Neural cell (in vitro differentiated cells): ENCODE results near the gene PHYHD1. TPM values are rescaled to one million over a fixed set of nuclear protein-coding genes. Genes with fewer than 3 reads are reported as not detected.

Experiments
- H2AFZ ChIP-seq: fragments of 200-600, 300-800 bp; sonication (generic), shearing (Covaris generic); 2 replicates; pipeline ENCODE4 v1.6.0; 2014; ENCODE audit warnings: low read depth, mild to moderate bottlenecking, antibody characterized with exemption, low read length, moderate library complexity
- H3F3A ChIP-seq: fragments of 200-600 bp; shearing (Covaris generic); 2 replicates; pipeline ENCODE4 v1.6.1; 2016; ENCODE audit warnings: mild to moderate bottlenecking, moderate library complexity, mixed read lengths, antibody characterized with exemption, low read length; ENCODE audit not compliant: insufficient read depth, poor library complexity, severe bottlenecking
- H3K27ac ChIP-seq: fragments of 200-600, 300-800 bp; sonication (generic), shearing (Covaris generic); 2 replicates; pipeline ENCODE4 v1.5.1; 2014; ENCODE audit warnings: mild to moderate bottlenecking, low read length, moderate library complexity
- H3K27me3 ChIP-seq: fragments of 300-800, 200-600 bp; sonication (generic), shearing (Covaris generic); 2 replicates; pipeline ENCODE4 v1.6.0; 2014; ENCODE audit warnings: mild to moderate bottlenecking, low read depth, low read length, moderate library complexity; ENCODE audit not compliant: insufficient read depth
- H3K36me3 ChIP-seq: fragments of 300-800, 200-600 bp; sonication (generic), shearing (Covaris generic); 2 replicates; pipeline ENCODE4 v1.5.1; 2014; ENCODE audit warnings: mild to moderate bottlenecking, antibody characterized with exemption, low read length, moderate library complexity; ENCODE audit not compliant: insufficient read depth
- H3K4me2 ChIP-seq: fragments of 300-800, 200-600 bp; sonication (generic), shearing (Covaris generic); 2 replicates; pipeline ENCODE4 v1.6.0; 2014; ENCODE audit warnings: mild to moderate bottlenecking, low read length
- H3K4me3 ChIP-seq: fragments of 300-800, 200-600 bp; sonication (generic), shearing (Covaris generic); 2 replicates; pipeline ENCODE4 v1.5.1; 2014; ENCODE audit warnings: mild to moderate bottlenecking, low read length, moderate library complexity
- H3K79me2 ChIP-seq: fragments of 200-600 bp; shearing (Covaris generic); replicated peaks from 2 replicates; pipeline ENCODE4 v1.6.0; 2014; ENCODE audit warnings: mild to moderate bottlenecking, low read length, moderate library complexity; ENCODE audit not compliant: insufficient read depth
- H3K9ac ChIP-seq: fragments of 300-800, 200-600 bp; sonication (generic), shearing (Covaris generic); 2 replicates; pipeline ENCODE4 v1.6.1; 2016; ENCODE audit warnings: mild to moderate bottlenecking, low read length, mixed read lengths
- H3K9me2 ChIP-seq: fragments of 200-600 bp; shearing (Covaris generic); 2 replicates; pipeline ENCODE4 v1.6.1; 2016; ENCODE audit warnings: mild to moderate bottlenecking, low read length, mixed read lengths; ENCODE audit not compliant: insufficient read depth
- H3K9me3 ChIP-seq: fragments of 200-600, 300-800 bp; sonication (generic), shearing (Covaris generic); 2 replicates; pipeline ENCODE4 v1.6.1; 2016; ENCODE audit warnings: mild to moderate bottlenecking, mixed run types, low read length, moderate library complexity, mixed read lengths
- H4K20me1 ChIP-seq: fragments of 200-600 bp; shearing (Covaris generic); 2 replicates; pipeline ENCODE4 v1.6.1; 2016; ENCODE audit warnings: mild to moderate bottlenecking, mixed run types; ENCODE audit not compliant: insufficient read depth
- CTCF ChIP-seq: fragments of 450-650 bp; IDR thresholded peaks from 2 replicates; pipeline ENCODE4 v1.5.1; 2014; ENCODE audit warnings: antibody characterized with exemption, mild to moderate bottlenecking, moderate library complexity; ENCODE audit not compliant: poor library complexity, severe bottlenecking
- EP300 ChIP-seq: fragments of 450-650 bp; conservative IDR thresholded peaks from 2 replicates; pipeline ENCODE4 v1.6.1; 2014; ENCODE audit warnings: antibody characterized with exemption, mild to moderate bottlenecking, moderate library complexity; ENCODE audit not compliant: poor library complexity, severe bottlenecking
- EZH2 ChIP-seq: fragments of 200-600, 300-800 bp; shearing (Covaris generic), sonication (generic); IDR thresholded peaks from 2 replicates; pipeline ENCODE4 v1.6.1; 2014; ENCODE audit warnings: antibody characterized with exemption, low read length, borderline replicate concordance, mild to moderate bottlenecking; ENCODE audit not compliant: insufficient read depth, poor library complexity, severe bottlenecking
- MXI1 ChIP-seq: fragments of 450-650 bp; conservative IDR thresholded peaks from 2 replicates; pipeline ENCODE4 v1.6.1; 2014; ENCODE audit warnings: antibody characterized with exemption, mild to moderate bottlenecking; ENCODE audit not compliant: poor library complexity, severe bottlenecking
- POLR2AphosphoS5 ChIP-seq: IDR thresholded peaks from 2 replicates; pipeline ENCODE4 v1.6.1; 2012
- RAD21 ChIP-seq: fragments of 450-650 bp; conservative IDR thresholded peaks from 2 replicates; pipeline ENCODE4 v1.6.1; 2014; ENCODE audit warnings: antibody characterized with exemption, mild to moderate bottlenecking, moderate library complexity
- REST ChIP-seq: IDR thresholded peaks from 2 replicates; pipeline ENCODE4 v1.6.1; 2012; ENCODE audit warnings: borderline replicate concordance
- SMC3 ChIP-seq: fragments of 450-650 bp; conservative IDR thresholded peaks from 2 replicates; pipeline ENCODE4 v1.6.1; 2014; ENCODE audit warnings: antibody characterized with exemption, mild to moderate bottlenecking, moderate library complexity; ENCODE audit not compliant: poor library complexity
- TAF1 ChIP-seq: IDR thresholded peaks from 2 replicates; pipeline ENCODE4 v1.6.1; 2012; ENCODE audit warnings: low read depth
- polyA plus RNA-seq: library from polyadenylated mRNA; depleted of rRNA; stranded (reverse); fragments of >200 nt; gene quantifications from 2 replicates; pipeline ENCODE4 v1.2.3, GENCODE V29; 2014

Gene PHYHD1
- polyA plus RNA-seq, 1 donor from 2014 or later = not detected

- no peaks in the 10 kb centered on the region for H4K20me1 ChIP-seq
- H3K9me3 ChIP-seq = no peaks in the 10 kb centered on the region
- no peaks in the 10 kb centered on the region for H3K27me3 ChIP-seq
- H3K9ac ChIP-seq = no peak overlapping the region
- no peak overlapping the region for H2AFZ ChIP-seq
- H3K4me3 ChIP-seq = no peak overlapping the region
- H3K27ac ChIP-seq = no peak overlapping the region
- peaks cover 6% of the 10 kb centered on the region for H3K36me3 ChIP-seq
- no peak overlapping the region for H3K4me2 ChIP-seq
- H3K79me2 ChIP-seq = peaks cover 4% of the 10 kb centered on the region
- H3K9me2 ChIP-seq = no peaks in the 10 kb centered on the region
- H3F3A ChIP-seq = no peaks in the 10 kb centered on the region
- TF ChIP-seq REST = no peak
- no peak for TF ChIP-seq SMC3
- no peak for TF ChIP-seq EZH2
Observed at GRCh38 chr9:128913048-128913900, 7.5 kb upstream of the PHYHD1 start.

GRCh38 chr9:128913995-128914772 is 6.6 kb upstream of the PHYHD1 start:
- Histone ChIP-seq H2AFZ (no peak overlapping the region), H3K4me2 (no peak overlapping the region), H3K79me2 (peaks cover 4% of the 10 kb centered on the region), H3K9me2 (no peaks in the 10 kb centered on the region), H3F3A (no peaks in the 10 kb centered on the region), H3K36me3 (no peaks in the 10 kb centered on the region), H3K9ac (no peak overlapping the region), H3K27ac (no peak overlapping the region), H3K27me3 (no peaks in the 10 kb centered on the region), H3K4me3 (no peak overlapping the region), H4K20me1 (no peaks in the 10 kb centered on the region), H3K9me3 (no peaks in the 10 kb centered on the region)
- TF ChIP-seq EP300 = no peak
- no peak for TF ChIP-seq CTCF
- TF ChIP-seq EZH2 = no peak
- no peak for TF ChIP-seq TAF1
- TF ChIP-seq POLR2AphosphoS5 = no peak
- TF ChIP-seq RAD21 = no peak
- TF ChIP-seq REST = no peak
- TF ChIP-seq SMC3 = no peak
- no peak for TF ChIP-seq MXI1
